ENCODE data around the gene AICDA. TPM values are rescaled to one million over a fixed set of nuclear protein-coding genes. Genes with fewer than 3 reads are reported as not detected.

The AICDA gene
- total and polyA plus RNA-seq, 2 of the 13 experiments (the other 11 are each of a cell fraction or from before 2014, with no cell fraction given): not detected

DNA sequence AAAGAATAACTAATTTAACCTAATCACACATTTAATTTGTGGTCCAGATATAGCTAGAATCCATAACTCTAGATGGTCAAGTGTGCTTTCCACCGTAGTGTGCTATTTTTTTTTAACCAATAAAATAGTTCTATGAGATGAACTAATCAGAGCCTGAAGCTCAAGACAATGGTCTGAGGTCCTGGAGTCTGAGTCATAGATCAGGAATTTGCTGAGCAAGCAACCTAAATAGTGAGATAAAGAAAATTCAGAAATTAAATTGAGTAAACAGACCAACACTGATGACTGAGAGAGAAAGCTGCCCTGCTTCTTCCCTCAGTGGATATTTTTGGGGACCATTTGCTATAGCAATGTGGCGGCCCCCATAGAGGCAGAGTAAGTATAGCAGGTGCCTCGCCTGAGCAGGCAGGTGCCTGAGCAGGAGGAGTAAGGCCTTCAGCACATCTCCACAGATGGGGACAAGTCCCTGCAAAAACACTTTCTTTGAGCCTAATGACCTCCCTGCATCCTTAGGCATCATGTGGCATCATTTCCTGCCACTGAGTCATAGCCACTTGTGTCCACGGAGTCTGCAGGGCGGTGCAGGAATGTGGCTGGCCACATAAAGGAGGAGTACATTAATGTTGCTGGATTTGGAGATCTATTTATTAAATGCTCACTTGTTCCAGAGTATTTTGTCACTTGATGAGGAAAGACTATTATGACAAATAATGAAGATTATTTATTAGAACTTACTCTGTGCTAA lies 58.0 kb downstream of the AICDA start:
- 13% methylated on average over 5 of the region's 5 CpGs for WGBS (ENCODE audit: low lambda C conversion rate)
- ATAC-seq: no peak
- Histone ChIP-seq H3K4me1 (ENCODE audit: insufficient read depth, low read length) (no peaks in the 10 kb centered on the region), H3K9me3 (ENCODE audit: low read length) (no peaks in the 10 kb centered on the region), H3K4me2 (ENCODE audit: low read depth, low read length) (no peak overlapping the region), H3K36me3 (replicated peaks in 1 of 2; ENCODE audit: control insufficient read depth in 1 of 2, insufficient read depth in 2 of 2, low read length in 2 of 2) (no peaks in the 10 kb centered on the region), H3K4me3 (replicated peaks in 1 of 3; ENCODE audit: insufficient read depth in 1 of 3, low read depth in 2 of 3, low read length in 3 of 3) (no peak overlapping the region), H3K9ac (ENCODE audit: insufficient read depth, low read depth, low read length) (no peak overlapping the region), H4K20me1 (ENCODE audit: insufficient read depth, low read length) (no peaks in the 10 kb centered on the region), H3K27ac (ENCODE audit: extremely low read length, insufficient read depth, low read length) (no peak overlapping the region), H3K27me3 (ENCODE audit: control insufficient read depth in 1 of 2, insufficient read depth in 2 of 2, low read length in 2 of 2) (peaks cover 0 to 5% of the 10 kb centered on the region in 2 experiments; a peak in 1 of 5 replicates), H3K79me2 (ENCODE audit: insufficient read depth, low read length) (no peaks in the 10 kb centered on the region), H2AFZ (ENCODE audit: low read length) (no peak overlapping the region)
- CTCF ChIA-PET (ENCODE audit: low intra/inter-chr PET ratio, low total read pairs): no interaction called here
- TF ChIP-seq ARNTL (CRISPR knock-in tag; IDR thresholded peaks at IDR 0.05): no peak
- TF ChIP-seq HMG20B (CRISPR knock-in tag; conservative IDR thresholded peaks at IDR 0.05): no peak
- TF ChIP-seq DMTF1 (CRISPR knock-in tag; IDR thresholded peaks at IDR 0.05): no peak
- TF ChIP-seq MAFF (IDR thresholded peaks at IDR 0.05; ENCODE audit: low read depth, low read length): peak; percentile 81
- peak; percentile 84 to 85 for TF ChIP-seq MAFK (conservative IDR thresholded peaks at IDR 0.05 in 1 of 2, IDR thresholded peaks at IDR 0.05 in 1 of 2; ENCODE audit: low read length in 2 of 2)
- no peak for TF ChIP-seq THAP9 (CRISPR knock-in tag; IDR thresholded peaks at IDR 0.05; ENCODE audit: borderline replicate concordance)
- no peak for TF ChIP-seq ZNF660 (CRISPR knock-in tag; IDR thresholded peaks at IDR 0.05; ENCODE audit: borderline replicate concordance, low read depth)
- no peak for TF ChIP-seq MYC (CRISPR knock-in tag; IDR thresholded peaks at IDR 0.05; ENCODE audit: borderline replicate concordance)
- no peak for TF ChIP-seq ZNF354B (CRISPR knock-in tag; IDR thresholded peaks at IDR 0.05)
- no peak for TF ChIP-seq HHEX (CRISPR knock-in tag; IDR thresholded peaks at IDR 0.05)
- TF ChIP-seq MIER3 (CRISPR knock-in tag; IDR thresholded peaks at IDR 0.05; ENCODE audit: borderline replicate concordance): no peak
- TF ChIP-seq ZNF44 (CRISPR knock-in tag; IDR thresholded peaks at IDR 0.05): no peak
- TF ChIP-seq RARG (CRISPR knock-in tag; IDR thresholded peaks at IDR 0.05; ENCODE audit: low read depth): no peak
- no peak for TF ChIP-seq ZNF737 (CRISPR knock-in tag; IDR thresholded peaks at IDR 0.05; ENCODE audit: borderline replicate concordance)
- TF ChIP-seq GABPA (IDR thresholded peaks at IDR 0.05; ENCODE audit: low read depth, low read length): no peak
- no peak for TF ChIP-seq GABPA (CRISPR knock-in tag; IDR thresholded peaks at IDR 0.05; ENCODE audit: low read depth)
- TF ChIP-seq KLF13 (CRISPR knock-in tag; IDR thresholded peaks at IDR 0.05): no peak
- no peak for TF ChIP-seq SRSF4 (IDR thresholded peaks at IDR 0.05; ENCODE audit: low read depth, low read length, poor library complexity, severe bottlenecking)
- FAIRE-seq: no peak
- POLR2A ChIA-PET: no interaction called here
- DNase-seq (ENCODE audit: low spot score): no peak
- in situ Hi-C loops (cut with HindIII; ENCODE audit: extremely low pct_ligation_motif_present, low pct_unique_long_range_greater_than_20kb) (no loop called here), intact Hi-C loops (cut with micrococcal nuclease; ENCODE audit: unreplicated experiment) (no loop called here)
- BruUV-seq (replicated peaks): no TSS peak
